Stimulated activated CD4-positive, alpha-beta T cell treated with anti-CD3 and anti-CD28 coated beads, Interleukin-12 subunit alpha, Interleukin-12 subunit beta, amount 100 ng/mL, for 24 hours (primary cell): ENCODE data around the gene PHC3.
"Not testable (repeated sequence)": the region's sequence is repeated elsewhere in the genome, so short reads cannot be mapped to it uniquely, and the experiment has no call there.

Experiments
- DNase-seq, 2 experiments: peaks; one replicate each; pipeline ENCODE4 v3.0.0-alpha.2; 2020; ENCODE audit warnings: low read depth in 2 of 2

The PHC3 gene

GRCh38 chr3:170130532-170130931, 51.0 kb downstream of the PHC3 start:
- no peak for DNase-seq

GRCh38 chr3:170128977-170129431, 52.5 kb downstream of the PHC3 start:
- no peak for DNase-seq

- no peak for DNase-seq
Measured at GRCh38 chr3:170128259-170128976, 53.1 kb downstream of the PHC3 start.

GRCh38 chr3:170117134-170117533, 64.4 kb downstream of the PHC3 start:
- DNase-seq, result no peak

- DNase-seq, result not testable (repeated sequence)
Measured at GRCh38 chr3:170114165-170114564, 67.4 kb downstream of the PHC3 start.

- no peak for DNase-seq
Measured at GRCh38 chr3:170111147-170111771, 70.3 kb downstream of the PHC3 start.

GRCh38 chr3:170109579-170110293, 71.8 kb downstream of the PHC3 start:
- no peak for DNase-seq

GRCh38 chr3:170108955-170109354, 72.6 kb downstream of the PHC3 start:
- no peak for DNase-seq

GRCh38 chr3:170107941-170108340, 73.6 kb downstream of the PHC3 start:
- DNase-seq, result no peak

GRCh38 chr3:170102431-170102830, 79.1 kb downstream of the PHC3 start:
- DNase-seq, result no peak

- DNase-seq, result no peak
Measured at GRCh38 chr3:170100944-170101343, 80.6 kb downstream of the PHC3 start.

GRCh38 chr3:170098753-170099152, 82.8 kb downstream of the PHC3 start:
- DNase-seq, result no peak

- DNase-seq, result no peak
Measured at GRCh38 chr3:170096342-170096741, 85.2 kb downstream of the PHC3 start.

GRCh38 chr3:170095771-170096170, 85.8 kb downstream of the PHC3 start:
- DNase-seq, result no peak

GRCh38 chr3:170092907-170093306, 88.6 kb downstream of the PHC3 start:
- DNase-seq, result no peak

- DNase-seq, result no peak
Measured at GRCh38 chr3:170090601-170090981, 90.9 kb downstream of the PHC3 start.

GRCh38 chr3:170089862-170090600, 91.5 kb downstream of the PHC3 start:
- DNase-seq, result no peak

- DNase-seq, result no peak
Measured at GRCh38 chr3:170085396-170085795, 96.1 kb downstream of the PHC3 start.

- DNase-seq, result no peak
Measured at GRCh38 chr3:170083343-170083742, 98.2 kb downstream of the PHC3 start.

- no peak for DNase-seq
Measured at GRCh38 chr3:170081079-170081741, 100.3 kb downstream of the PHC3 start.

- no peak for DNase-seq
Measured at GRCh38 chr3:170080605-170081004, 100.9 kb downstream of the PHC3 start.
